WTC11 (cell line): ENCODE measurements around the gene OMA1. TPM values are rescaled to one million over a fixed set of nuclear protein-coding genes. Genes with fewer than 3 reads are reported as not detected.

Source experiments
- ATAC-seq: fragments of 200-7000 bp; cut with Tn5 transposase; 2 replicates; pipeline ENCODE4 v1.10.0; 2021; ENCODE audit warnings: mild to moderate bottlenecking, moderate library complexity
- CTCF ChIA-PET: fragments of 300-600 bp; sonication (Branson Sonifier 250); formaldehyde crosslinking; loops from one replicate; lab custom pipeline; 2021; ENCODE audit warnings: antibody characterized with exemption; lab: Charles Lee
- POLR2A ChIA-PET: fragments of 350-600 bp; sonication (Branson Sonifier 250); formaldehyde crosslinking; loops from one replicate; lab custom pipeline; 2021; ENCODE audit warnings: antibody characterized with exemption; lab: Charles Lee
- DNase-seq: peaks from one replicate; pipeline ENCODE4 v3.0.0; 2021; ENCODE audit warnings: low spot score
- H3K27ac Mint-ChIP-seq: 2 replicates; pipeline ENCODE4 v1.8.0; 2021; ENCODE audit warnings: mixed read lengths
- H3K27me3 Mint-ChIP-seq: 2 replicates; pipeline ENCODE4 v1.8.0; 2021; ENCODE audit warnings: low read depth, mild to moderate bottlenecking, moderate library complexity, mixed read lengths
- H3K36me3 Mint-ChIP-seq: 2 replicates; pipeline ENCODE4 v1.8.0; 2021; ENCODE audit warnings: mixed read lengths
- H3K4me1 Mint-ChIP-seq: 2 replicates; pipeline ENCODE4 v1.8.0; 2022; ENCODE audit warnings: mixed read lengths
- H3K4me3 Mint-ChIP-seq: 2 replicates; pipeline ENCODE4 v1.8.0; 2021; ENCODE audit warnings: mild to moderate bottlenecking, moderate library complexity, mixed read lengths
- H3K9me3 Mint-ChIP-seq: 2 replicates; pipeline ENCODE4 v1.8.0; 2021; ENCODE audit warnings: mixed read lengths
- ATF3 ChIP-seq: sonication (generic); formaldehyde crosslinking; conservative IDR thresholded peaks from 2 replicates; pipeline ENCODE4 v1.8.1; 2022; ENCODE audit warnings: mild to moderate bottlenecking, missing genetic modification reagents
- ELF4 ChIP-seq: sonication (generic); formaldehyde crosslinking; IDR thresholded peaks from 2 replicates; pipeline ENCODE4 v1.8.1; 2022; ENCODE audit warnings: low read depth, mild to moderate bottlenecking, moderate library complexity, missing genetic modification reagents
- ERG ChIP-seq: fragments of 250-450 bp; sonication (Bioruptor Pico); IDR thresholded peaks from 2 replicates; pipeline ENCODE4 v1.8.0; 2021; ENCODE audit warnings: mild to moderate bottlenecking
- ESRRA ChIP-seq: sonication (generic); formaldehyde crosslinking; IDR thresholded peaks from 2 replicates; pipeline ENCODE4 v1.8.1; 2022; ENCODE audit warnings: mild to moderate bottlenecking, missing genetic modification reagents, borderline replicate concordance
- FOXK1 ChIP-seq: sonication (generic); formaldehyde crosslinking; IDR thresholded peaks from 2 replicates; pipeline ENCODE4 v1.8.0; 2022; ENCODE audit warnings: mild to moderate bottlenecking, moderate library complexity, missing genetic modification reagents
- GABPB1 ChIP-seq: sonication (generic); formaldehyde crosslinking; IDR thresholded peaks from 2 replicates; pipeline ENCODE4 v1.8.1; 2023; ENCODE audit warnings: mild to moderate bottlenecking, missing genetic modification reagents
- MYBL2 ChIP-seq: sonication (generic); formaldehyde crosslinking; IDR thresholded peaks from 2 replicates; pipeline ENCODE4 v1.8.1; 2023; ENCODE audit warnings: mild to moderate bottlenecking, moderate library complexity, missing genetic modification reagents
- NFATC4 ChIP-seq: fragments of 250-450 bp; sonication (Bioruptor Pico); IDR thresholded peaks from 2 replicates; pipeline ENCODE4 v1.9.0; 2021; ENCODE audit warnings: mild to moderate bottlenecking
- NR1H2 ChIP-seq: sonication (generic); formaldehyde crosslinking; IDR thresholded peaks from 2 replicates; pipeline ENCODE4 v1.9.0; 2021; ENCODE audit warnings: mild to moderate bottlenecking, moderate library complexity, missing genetic modification reagents
- NR2C2 ChIP-seq: sonication (generic); formaldehyde crosslinking; IDR thresholded peaks from 2 replicates; pipeline ENCODE4 v1.8.0; 2022; ENCODE audit warnings: mild to moderate bottlenecking, missing genetic modification reagents
- SMAD3 ChIP-seq: sonication (generic); formaldehyde crosslinking; IDR thresholded peaks from 2 replicates; pipeline ENCODE4 v1.8.0; 2022; ENCODE audit warnings: missing genetic modification reagents, mild to moderate bottlenecking, borderline replicate concordance
- TEAD1 ChIP-seq: sonication (generic); formaldehyde crosslinking; IDR thresholded peaks from 2 replicates; pipeline ENCODE4 v1.8.0; 2022; ENCODE audit warnings: mild to moderate bottlenecking, missing genetic modification reagents
- USF1 ChIP-seq: sonication (generic); formaldehyde crosslinking; IDR thresholded peaks from 2 replicates; pipeline ENCODE4 v1.8.0; 2022; ENCODE audit warnings: mild to moderate bottlenecking, missing genetic modification reagents
- USF2 ChIP-seq: sonication (generic); formaldehyde crosslinking; IDR thresholded peaks from 2 replicates; pipeline ENCODE4 v1.8.1; 2023; ENCODE audit warnings: mild to moderate bottlenecking, missing genetic modification reagents, moderate library complexity
- ZBTB43 ChIP-seq: sonication (generic); formaldehyde crosslinking; IDR thresholded peaks from 2 replicates; pipeline ENCODE4 v1.8.1; 2023; ENCODE audit warnings: mild to moderate bottlenecking, missing genetic modification reagents
- ZNF281 ChIP-seq: sonication (generic); formaldehyde crosslinking; IDR thresholded peaks from 2 replicates; pipeline ENCODE4 v1.8.0; 2023; ENCODE audit warnings: mild to moderate bottlenecking, missing genetic modification reagents
- ZNF317 ChIP-seq: sonication (generic); formaldehyde crosslinking; IDR thresholded peaks from 2 replicates; pipeline ENCODE4 v1.8.1; 2023; ENCODE audit warnings: low read depth, mild to moderate bottlenecking, moderate library complexity, missing genetic modification reagents, borderline replicate concordance
- ZNF396 ChIP-seq: fragments of 250-450 bp; sonication (Bioruptor Pico); IDR thresholded peaks from 2 replicates; pipeline ENCODE4 v1.8.0; 2021; ENCODE audit warnings: mild to moderate bottlenecking, moderate library complexity, borderline replicate concordance
- ZSCAN18 ChIP-seq: fragments of 250-450 bp; sonication (Bioruptor Pico); IDR thresholded peaks from 2 replicates; pipeline ENCODE4 v2.1.2; 2022; ENCODE audit warnings: mild to moderate bottlenecking, moderate library complexity
- total RNA-seq: library from RNA; stranded (reverse); gene quantifications from 3 replicates; pipeline ENCODE4 v1.2.3, GENCODE V29; 2021

The OMA1 gene
- total RNA-seq, 1 experiment from 2014 or later: 10.5 TPM

GRCh38 chr1:58438468-58438867, 108.1 kb downstream of the OMA1 start (continued):
- no peak for TF ChIP-seq MYBL2 (CRISPR knock-in tag)
- TF ChIP-seq, all 79 proteins: peak for 0

GRCh38 chr1:58437623-58438022, 108.9 kb downstream of the OMA1 start:
- ChIA-PET CTCF (no interaction called here), POLR2A (no interaction called here)
- no peak overlapping the region for H3K4me3 Mint-ChIP-seq
- DNase-seq: no peak
- no peaks in the 10 kb centered on the region for H3K27me3 Mint-ChIP-seq
- H3K36me3 Mint-ChIP-seq: no peaks in the 10 kb centered on the region
- H3K27ac Mint-ChIP-seq: no peak overlapping the region
- H3K9me3 Mint-ChIP-seq: no peaks in the 10 kb centered on the region
- TF ChIP-seq SMAD3: no peak
- peak; percentile 87 for TF ChIP-seq USF2 (CRISPR knock-in tag)
- peak; percentile 79 for TF ChIP-seq USF1 (CRISPR knock-in tag)
- no peak for TF ChIP-seq NFATC4 (CRISPR knock-in tag)
- ATAC-seq: peak; percentile 36
- H3K4me1 Mint-ChIP-seq: peaks cover 12% of the 10 kb centered on the region

GRCh38 chr1:58436615-58437297, 109.8 kb downstream of the OMA1 start:
- ATAC-seq (no peak), DNase-seq (no peak)
- Mint-ChIP-seq H3K27ac (no peak overlapping the region), H3K36me3 (no peaks in the 10 kb centered on the region), H3K9me3 (no peaks in the 10 kb centered on the region), H3K27me3 (no peaks in the 10 kb centered on the region), H3K4me3 (no peak overlapping the region), H3K4me1 (peaks cover 12% of the 10 kb centered on the region)
- TF ChIP-seq NR2C2 (CRISPR knock-in tag) (no peak), GABPB1 (CRISPR knock-in tag) (no peak), ZNF396 (CRISPR knock-in tag) (no peak), ZBTB43 (CRISPR knock-in tag) (no peak), ZNF317 (CRISPR knock-in tag) (no peak), NR1H2 (no peak), ELF4 (no peak), TEAD1 (CRISPR knock-in tag) (no peak), ATF3 (CRISPR knock-in tag) (no peak), ESRRA (CRISPR knock-in tag) (no peak)
- CTCF ChIA-PET: no interaction called here
- POLR2A ChIA-PET: no interaction called here

- TF ChIP-seq ERG (CRISPR knock-in tag) (no peak), ZBTB43 (CRISPR knock-in tag) (no peak), ZNF281 (CRISPR knock-in tag) (no peak), FOXK1 (CRISPR knock-in tag) (no peak), ZSCAN18 (no peak)
- ChIA-PET POLR2A (no interaction called here), CTCF (no interaction called here)
- no peak overlapping the region for H3K4me3 Mint-ChIP-seq
- ATAC-seq: no peak
- no peaks in the 10 kb centered on the region for H3K36me3 Mint-ChIP-seq
- no peak for DNase-seq
- peaks cover 8% of the 10 kb centered on the region; the same call in 1 of the 2 replicates for H3K4me1 Mint-ChIP-seq
- no peak overlapping the region for H3K27ac Mint-ChIP-seq
- H3K9me3 Mint-ChIP-seq: no peaks in the 10 kb centered on the region
- no peaks in the 10 kb centered on the region for H3K27me3 Mint-ChIP-seq
Observed at GRCh38 chr1:58435376-58435775, 111.2 kb downstream of the OMA1 start.
